K562 (cell line): ENCODE data around the gene TFPI. TPM values are rescaled to one million over a fixed set of nuclear protein-coding genes. Genes with fewer than 3 reads are reported as not detected.

ENCODE experiments used
- ATF4 ChIP-seq: fragments of 450-650 bp; formaldehyde crosslinking; IDR thresholded peaks from 2 replicates; pipeline ENCODE4 v1.4.0; 2022; ENCODE audit warnings: mild to moderate bottlenecking, moderate library complexity
- C11orf30 ChIP-seq: fragments of 450-650 bp; IDR thresholded peaks from 2 replicates; pipeline ENCODE4 v1.6.1; 2016; ENCODE audit warnings: low read depth, mild to moderate bottlenecking
- CREBBP ChIP-seq: IDR thresholded peaks from one replicate; pipeline ENCODE4 v1.6.1; 2012; ENCODE audit warnings: low read depth, mild to moderate bottlenecking, control low read depth, inconsistent platforms, low read length
- EP400 ChIP-seq: fragments of 450-650 bp; IDR thresholded peaks from 2 replicates; pipeline ENCODE4 v1.6.1; 2017; ENCODE audit warnings: antibody characterized with exemption, mild to moderate bottlenecking, moderate library complexity
- KDM1A ChIP-seq, 2 experiments: fragments of 450-650 bp; IDR thresholded peaks; 2 replicates each; pipeline ENCODE4 v1.6.1; 2016; ENCODE audit warnings: mild to moderate bottlenecking in 2 of 2
- L3MBTL2 ChIP-seq: fragments of 450-650 bp; IDR thresholded peaks from 2 replicates; pipeline ENCODE4 v1.6.1; 2016; ENCODE audit warnings: mild to moderate bottlenecking, moderate library complexity
- MLX ChIP-seq, 2 experiments: fragments of 450-650 bp in 1 of 2; sonication (generic) in 1 of 2; formaldehyde crosslinking; conservative IDR thresholded peaks; 2 replicates each; pipeline versions ENCODE4 v1.4.0 to v1.8.1; 2020 to 2022; ENCODE audit warnings: mild to moderate bottlenecking in 1 of 2, missing genetic modification reagents in 1 of 2
- PKNOX1 ChIP-seq: fragments of 450-650 bp; IDR thresholded peaks from 2 replicates; pipeline ENCODE4 v1.6.1; 2016
- RFX5 ChIP-seq: IDR thresholded peaks from 2 replicates; pipeline ENCODE4 v1.6.1; 2011; ENCODE audit warnings: low read depth, mild to moderate bottlenecking, improper control_type of control experiment, low read length
- SIRT6 ChIP-seq: IDR thresholded peaks from one replicate; pipeline ENCODE4 v1.6.1; 2012; ENCODE audit warnings: low read depth, mild to moderate bottlenecking, control low read depth, inconsistent platforms, low read length, moderate library complexity
- SLC30A9 ChIP-seq: fragments of 250-450 bp; sonication (Bioruptor Pico); IDR thresholded peaks from 2 replicates; pipeline ENCODE4 v1.8.0; 2022; ENCODE audit warnings: mild to moderate bottlenecking, moderate library complexity
- SNRNP70 ChIP-seq: fragments of 200-400 bp; formaldehyde crosslinking; optimal IDR thresholded peaks from 2 replicates; pipeline ENCODE3; 2017; ENCODE audit warnings: low read depth, low read length
- SREBF2 ChIP-seq: sonication (generic); formaldehyde crosslinking; IDR thresholded peaks from 2 replicates; pipeline ENCODE4 v1.4.0; 2020; ENCODE audit warnings: mild to moderate bottlenecking, missing genetic modification reagents
- SRF ChIP-seq, 2 experiments: fragments of 250-450, 450-650 bp in 1 of 2; sonication (Bioruptor Pico) in 1 of 2; sonication (generic) in 1 of 2; formaldehyde crosslinking; IDR thresholded peaks; 2 replicates each; pipeline versions ENCODE4 v1.5.0 to v1.5.1; 2020 to 2022; ENCODE audit warnings: mild to moderate bottlenecking in 1 of 2, missing genetic modification reagents in 1 of 2
- TAF7 ChIP-seq: fragments of 450-650 bp; IDR thresholded peaks from 2 replicates; pipeline ENCODE4 v1.6.1; 2016; ENCODE audit warnings: missing genetic modification characterization, missing compliant biosample characterization
- XRCC3 ChIP-seq: fragments of 450-650 bp; IDR thresholded peaks from 2 replicates; pipeline ENCODE4 v1.6.1; 2017; ENCODE audit warnings: mild to moderate bottlenecking, moderate library complexity
- ZFP30 ChIP-seq: fragments of 250-450 bp; sonication (Bioruptor Pico); IDR thresholded peaks from 2 replicates; pipeline ENCODE4 v1.8.0; 2022; ENCODE audit warnings: moderate library complexity, mild to moderate bottlenecking, inconsistent platforms, borderline replicate concordance
- ZNF57 ChIP-seq: fragments of 450-650 bp; formaldehyde crosslinking; IDR thresholded peaks from 2 replicates; pipeline ENCODE4 v1.4.0; 2020; ENCODE audit warnings: mild to moderate bottlenecking, moderate library complexity
- ZNF764 ChIP-seq: fragments of 250-450 bp; sonication (Bioruptor Pico); IDR thresholded peaks from 2 replicates; pipeline ENCODE4 v1.4.0; 2020; ENCODE audit warnings: low read depth, mild to moderate bottlenecking, moderate library complexity
- polyA plus RNA-seq, 8 experiments: library from polyadenylated mRNA; depleted of rRNA in 4 of 8; stranded (reverse) in 5 of 8; unstranded in 3 of 8; fragments of >200 nt; fragmentation: Nextera tagmentation in 2 of 8; fragmentation: Illumina TruSeq in 1 of 8; extraction: Ambion mirVana in 2 of 8; extraction: Trizol in 1 of 8; gene quantifications; 2 replicates each; pipeline versions ENCODE4 v1.2.1 to v1.2.3, GENCODE V29; 2011 to 2014; ENCODE audit warnings: inconsistent platforms in 1 of 8, missing spikeins in 1 of 8
- total RNA-seq, 7 experiments: library from RNA; depleted of rRNA in 6 of 7; stranded (reverse); fragments of >200 nt in 6 of 7; fragmentation: Illumina TruSeq in 2 of 7; extraction: Trizol in 2 of 7; gene quantifications; 2 replicates each; pipeline versions ENCODE4 v1.2.1 to v1.2.3, GENCODE V29; 2011 to 2021; ENCODE audit warnings: low replicate concordance in 1 of 7

Gene TFPI
- total and polyA plus RNA-seq, 9 of the 15 experiments (the other 6 are each of a cell fraction or from before 2014, with no cell fraction given) = 53.5 to 219 (median 100) TPM

GRCh38 chr2:187552828-187553681 lies 1.2 kb downstream of the TFPI start (continued):
- TF ChIP-seq PKNOX1 (no peak), ZNF764 (CRISPR knock-in tag) (no peak), SREBF2 (CRISPR knock-in tag) (no peak), SIRT6 (no peak), KDM1A (IDR thresholded peaks at IDR 0.05) (no peak), EP400 (peak; percentile 86), C11orf30 (peak; percentile 65), ZNF57 (CRISPR knock-in tag) (no peak), XRCC3 (peak; percentile 50; the same call in 1 of the 2 replicates), MLX (CRISPR knock-in tag; conservative IDR thresholded peaks at IDR 0.05) (no peak), SRF (CRISPR knock-in tag; IDR thresholded peaks at IDR 0.05) (no peak), SNRNP70 (no peak), TAF7 (tag) (no peak), L3MBTL2 (peak; percentile 17; the same call in 1 of the 2 replicates), SLC30A9 (CRISPR knock-in tag) (no peak), ATF4 (CRISPR knock-in tag) (no peak), RFX5 (peak; percentile 26; the same call in 1 of the 2 replicates), ZFP30 (CRISPR knock-in tag) (no peak), CREBBP (no peak)
